GM12874 (cell line): ENCODE data around the gene REC8.

ENCODE experiments used
- CTCF ChIP-seq: IDR thresholded peaks from 2 replicates; pipeline ENCODE4 v1.5.1; 2011; ENCODE audit warnings: low read depth, mild to moderate bottlenecking, control low read depth, low read length, moderate library complexity; ENCODE audit not compliant: insufficient read depth

The REC8 gene

GRCh38 chr14:24219080-24219479, 47.2 kb downstream of the REC8 start:
- no peak for TF ChIP-seq CTCF

- TF ChIP-seq CTCF = no peak
Measured at GRCh38 chr14:24219521-24219920, 47.6 kb downstream of the REC8 start.

GRCh38 chr14:24224618-24225071, 52.8 kb downstream of the REC8 start:
- TF ChIP-seq CTCF = no peak

GRCh38 chr14:24226473-24226872, 54.6 kb downstream of the REC8 start:
- no peak for TF ChIP-seq CTCF

- no peak for TF ChIP-seq CTCF
Measured at GRCh38 chr14:24228902-24229301, 57.0 kb downstream of the REC8 start.
